ENCODE results near the gene GRXCR2. TPM values are rescaled to one million over a fixed set of nuclear protein-coding genes. Genes with fewer than 3 reads are reported as not detected.
"Not testable (repeated sequence)": the region's sequence is repeated elsewhere in the genome, so short reads cannot be mapped to it uniquely, and the experiment has no call there.

The GRXCR2 gene
- total RNA-seq, 1 donor from 2014 or later, result 3.8 TPM

GRCh38 chr5:145889611-145890010, 16.8 kb upstream of the GRXCR2 start:
- DNase-seq (no peak), ATAC-seq (no peak)
- intact Hi-C loops (cut with micrococcal nuclease), result no loop called here

- DNase-seq (no peak), ATAC-seq (peak; percentile 43)
- intact Hi-C loops (cut with micrococcal nuclease), result no loop called here
Observed at GRCh38 chr5:145887976-145888574, 15.3 kb upstream of the GRXCR2 start.

- ATAC-seq, result no peak
- intact Hi-C loops (cut with micrococcal nuclease), result no loop called here
Observed at GRCh38 chr5:145887217-145887616, 14.4 kb upstream of the GRXCR2 start.

DNA sequence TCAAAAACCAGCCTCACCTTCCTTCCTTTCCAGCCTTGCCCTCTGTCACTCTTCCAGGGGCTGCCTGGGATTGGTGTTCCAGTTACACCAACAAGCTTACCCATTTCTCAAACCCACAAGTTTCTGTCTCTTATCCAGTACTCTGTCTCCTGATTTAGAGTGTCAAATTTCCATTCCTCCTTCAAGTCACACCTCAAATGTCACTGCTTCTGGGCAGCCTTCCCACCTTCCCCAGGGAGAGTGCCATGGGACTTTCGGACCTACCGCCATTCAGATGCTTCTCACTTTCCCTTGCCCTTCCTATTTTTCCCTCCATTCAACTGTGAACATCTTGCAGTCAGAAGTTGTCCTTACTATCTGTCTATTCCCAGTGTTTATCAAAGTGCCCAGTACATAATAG, 2.0 kb upstream of the GRXCR2 start:
- DNase-seq (no peak), ATAC-seq (peak; percentile 50)
- intact Hi-C loops (cut with micrococcal nuclease), result no loop called here

More at GRCh38 chr5:145887217-145887616, 14.4 kb upstream of the GRXCR2 start:
- DNase-seq, result no peak

DNA sequence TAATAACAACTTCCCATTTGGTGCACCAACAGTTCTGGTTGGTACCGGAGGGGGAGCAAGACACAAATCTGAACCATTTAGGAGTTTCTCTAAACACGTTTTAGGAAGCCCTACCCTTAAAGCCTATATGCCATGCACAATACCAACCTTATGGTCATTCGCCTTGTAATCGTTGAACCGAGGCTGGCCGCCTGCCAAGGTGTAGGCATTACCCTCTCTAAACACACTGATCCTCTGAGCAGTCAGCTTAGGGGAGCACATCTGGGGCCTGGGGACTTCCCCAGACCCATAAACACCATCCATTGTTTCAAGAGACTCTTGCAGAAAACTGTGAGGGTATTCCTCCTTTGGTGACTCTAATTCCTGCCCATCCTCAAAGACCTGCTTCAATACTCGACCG, 328 bp downstream of the GRXCR2 start:
- ATAC-seq (no peak), DNase-seq (no peak)
- intact Hi-C loops (cut with micrococcal nuclease), result no loop called here

- no peak for ATAC-seq
- intact Hi-C loops (cut with micrococcal nuclease), result no loop called here
- no peak for DNase-seq
Observed at GRCh38 chr5:145869753-145870152, 3.1 kb downstream of the GRXCR2 start.

GRCh38 chr5:145867806-145868205, 5.0 kb downstream of the GRXCR2 start:
- intact Hi-C loops (cut with micrococcal nuclease), result no loop called here
- ATAC-seq (no peak), DNase-seq (no peak)

GRCh38 chr5:145864432-145864831, 8.4 kb downstream of the GRXCR2 start:
- intact Hi-C loops (cut with micrococcal nuclease), result not testable (repeated sequence)

GRCh38 chr5:145863003-145863402, 9.8 kb downstream of the GRXCR2 start:
- DNase-seq (no peak), ATAC-seq (no peak)
- intact Hi-C loops (cut with micrococcal nuclease), result no loop called here

More at GRCh38 chr5:145864432-145864831, 8.4 kb downstream of the GRXCR2 start:
- DNase-seq, ATAC-seq: not testable (repeated sequence)

GRCh38 chr5:145859897-145860296, 12.9 kb downstream of the GRXCR2 start:
- intact Hi-C loops (cut with micrococcal nuclease), result no loop called here
- no peak for ATAC-seq
- DNase-seq, result no peak

GRCh38 chr5:145859453-145859852, 13.4 kb downstream of the GRXCR2 start:
- ATAC-seq (no peak), DNase-seq (no peak)
- intact Hi-C loops (cut with micrococcal nuclease), result no loop called here

DNA sequence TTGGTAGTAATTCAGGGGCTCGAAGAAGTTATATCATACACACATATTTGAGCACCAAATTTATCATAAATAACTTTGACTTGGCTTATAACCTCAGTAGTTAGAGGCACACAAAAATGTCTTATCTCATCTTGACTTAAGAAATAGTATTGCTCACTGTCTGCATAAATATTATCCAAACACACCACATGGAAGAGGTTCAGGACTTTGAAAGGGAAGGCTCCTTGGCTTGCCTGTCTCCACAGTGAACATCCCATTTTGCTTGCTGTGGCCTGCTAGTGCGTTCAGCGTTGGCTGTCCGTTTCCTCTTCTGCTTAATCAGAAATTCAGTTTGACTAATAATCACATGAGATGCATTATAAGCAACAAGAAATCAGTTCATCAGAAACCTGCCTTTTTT, 13.9 kb downstream of the GRXCR2 start:
- intact Hi-C loops (cut with micrococcal nuclease), result no loop called here
- DNase-seq (no peak), ATAC-seq (no peak)

DNA sequence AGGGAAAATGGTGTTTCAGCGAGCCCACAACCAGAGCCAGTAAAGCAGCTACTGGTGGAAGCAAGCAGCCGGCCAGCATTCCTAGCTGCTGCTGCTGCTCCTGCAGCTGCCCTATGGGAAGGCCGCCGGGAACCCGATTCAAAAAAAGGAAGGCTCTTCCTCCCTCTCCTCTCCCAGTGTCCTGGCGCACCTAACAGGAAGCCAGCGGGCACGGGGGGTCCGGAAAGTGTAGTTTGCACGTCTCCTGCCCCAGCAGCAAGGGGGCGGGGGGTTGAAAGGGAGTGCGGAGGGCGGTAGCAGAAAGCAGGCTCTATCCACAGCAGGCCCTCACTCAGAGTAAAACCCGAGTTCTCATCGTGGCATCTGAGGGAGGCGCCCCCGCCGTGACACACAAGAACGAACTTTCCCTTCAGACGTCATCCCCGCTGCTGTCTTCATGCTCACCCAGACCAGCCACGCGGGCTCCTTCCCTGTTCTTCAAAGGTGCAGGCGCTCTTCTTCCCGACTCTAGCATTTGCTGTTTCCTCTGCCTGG, 16.5 kb downstream of the GRXCR2 start:
- ATAC-seq (peak; percentile 90), DNase-seq (peak; percentile 57)
- intact Hi-C loops (cut with micrococcal nuclease), result no loop called here

DNA sequence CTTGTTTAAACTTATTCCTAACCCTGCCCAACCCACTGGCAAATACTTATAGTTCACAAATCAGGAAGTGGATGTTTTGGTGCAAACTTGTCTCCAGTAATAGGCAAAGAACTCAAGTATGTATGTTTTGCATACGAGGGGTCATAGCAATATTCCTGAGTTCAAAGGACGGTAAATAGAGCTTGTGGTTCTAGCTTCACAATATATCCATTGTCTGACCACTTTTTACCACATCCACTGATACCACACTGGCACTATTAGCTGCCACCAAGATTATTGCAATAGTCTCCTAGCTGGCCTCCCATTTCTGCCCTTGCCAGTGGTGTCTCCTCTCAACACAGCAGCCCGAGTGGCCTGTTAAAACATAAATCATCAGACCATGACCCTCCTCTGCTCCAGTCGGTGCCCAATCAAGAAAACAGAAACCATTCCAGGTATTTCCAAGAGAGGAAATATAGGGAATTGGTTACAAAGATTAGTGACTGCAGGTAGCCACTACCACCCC, 17.0 kb downstream of the GRXCR2 start:
- intact Hi-C loops (cut with micrococcal nuclease), result no loop called here
- ATAC-seq (peak; percentile 30), DNase-seq (no peak)

DNA sequence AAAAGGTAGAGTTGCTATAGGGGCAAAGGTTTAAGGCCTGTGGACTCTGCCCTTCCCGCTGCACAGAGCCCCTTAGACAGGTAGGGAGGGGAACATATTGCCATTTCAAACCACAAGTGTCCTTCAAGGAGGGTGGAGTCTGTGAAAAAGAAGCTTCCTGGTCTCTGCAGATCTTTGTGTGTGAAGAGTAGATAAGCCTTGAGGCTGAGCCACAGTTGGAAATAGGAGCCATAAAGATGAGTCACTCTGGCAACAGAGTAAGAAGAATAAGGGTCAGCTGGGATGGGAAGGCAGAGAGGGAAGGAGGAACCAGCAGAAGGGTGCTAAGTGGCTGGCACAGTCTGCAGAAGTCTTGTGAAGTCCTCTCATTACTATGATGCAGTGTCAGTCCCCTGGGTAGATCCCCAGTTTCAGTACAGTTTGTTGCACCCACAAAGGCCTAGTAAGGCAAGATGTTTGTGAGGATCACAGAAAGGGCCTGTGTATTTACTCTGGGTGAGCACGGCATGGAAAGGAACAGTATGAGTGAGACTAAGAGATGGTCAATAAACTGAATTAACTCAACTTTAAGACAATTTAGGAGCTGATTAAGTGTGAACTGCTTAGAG, 18.1 kb downstream of the GRXCR2 start:
- intact Hi-C loops (cut with micrococcal nuclease), result no loop called here
- peak; percentile 9 for ATAC-seq
- no peak for DNase-seq

DNA sequence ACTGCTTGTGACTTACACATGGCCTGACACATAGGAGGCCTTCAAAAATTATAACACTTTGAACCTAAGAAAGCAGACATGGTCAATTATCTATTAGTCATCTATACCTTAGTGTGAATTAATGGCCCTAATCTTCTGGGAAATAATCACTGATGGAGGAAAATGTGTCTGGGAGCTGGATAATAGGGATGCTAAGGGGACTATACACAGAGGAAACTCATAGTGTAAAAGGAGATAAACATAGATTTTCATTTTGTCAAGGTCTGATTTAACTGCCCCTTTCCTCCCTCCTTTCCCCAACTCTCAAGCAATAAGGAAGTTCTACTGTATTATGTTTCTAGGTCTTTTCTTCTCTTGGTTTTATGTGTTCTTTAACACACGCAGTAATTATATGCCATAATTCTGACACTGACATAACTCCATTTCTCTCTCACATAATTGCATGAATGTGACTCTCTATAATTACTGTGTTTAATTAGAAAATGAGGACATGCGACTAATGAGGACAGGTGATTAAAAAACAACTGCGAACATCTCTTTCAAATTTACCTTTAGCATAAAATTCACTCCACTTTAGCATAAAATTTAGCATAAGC, 18.9 kb downstream of the GRXCR2 start:
- intact Hi-C loops (cut with micrococcal nuclease), result no loop called here
- DNase-seq (no peak), ATAC-seq (no peak)

DNA sequence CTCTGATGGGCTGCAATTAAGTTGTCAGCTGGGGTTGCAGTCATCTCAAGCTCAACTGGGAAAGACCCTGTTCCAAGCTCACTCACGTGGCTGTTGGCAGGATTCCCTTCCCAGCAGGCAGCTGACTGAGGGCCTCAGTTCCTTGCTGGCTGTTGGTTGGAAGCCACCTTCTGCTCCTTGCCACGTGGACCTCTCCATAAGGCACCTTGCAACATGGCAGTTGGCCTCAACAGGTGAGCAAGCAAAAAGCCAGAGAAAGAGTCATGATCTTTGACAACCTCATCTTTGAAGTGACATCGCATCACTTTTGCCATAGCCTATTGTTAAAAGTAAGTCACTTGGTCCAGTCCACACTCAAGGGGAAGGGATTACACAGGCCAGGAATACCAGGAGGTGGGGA, 19.8 kb downstream of the GRXCR2 start:
- intact Hi-C loops (cut with micrococcal nuclease), result no loop called here
- DNase-seq (no peak), ATAC-seq (no peak)

GRCh38 chr5:145848854-145849253, 24.0 kb downstream of the GRXCR2 start:
- intact Hi-C loops (cut with micrococcal nuclease), result no loop called here
- no peak for ATAC-seq
- no peak for DNase-seq

DNA sequence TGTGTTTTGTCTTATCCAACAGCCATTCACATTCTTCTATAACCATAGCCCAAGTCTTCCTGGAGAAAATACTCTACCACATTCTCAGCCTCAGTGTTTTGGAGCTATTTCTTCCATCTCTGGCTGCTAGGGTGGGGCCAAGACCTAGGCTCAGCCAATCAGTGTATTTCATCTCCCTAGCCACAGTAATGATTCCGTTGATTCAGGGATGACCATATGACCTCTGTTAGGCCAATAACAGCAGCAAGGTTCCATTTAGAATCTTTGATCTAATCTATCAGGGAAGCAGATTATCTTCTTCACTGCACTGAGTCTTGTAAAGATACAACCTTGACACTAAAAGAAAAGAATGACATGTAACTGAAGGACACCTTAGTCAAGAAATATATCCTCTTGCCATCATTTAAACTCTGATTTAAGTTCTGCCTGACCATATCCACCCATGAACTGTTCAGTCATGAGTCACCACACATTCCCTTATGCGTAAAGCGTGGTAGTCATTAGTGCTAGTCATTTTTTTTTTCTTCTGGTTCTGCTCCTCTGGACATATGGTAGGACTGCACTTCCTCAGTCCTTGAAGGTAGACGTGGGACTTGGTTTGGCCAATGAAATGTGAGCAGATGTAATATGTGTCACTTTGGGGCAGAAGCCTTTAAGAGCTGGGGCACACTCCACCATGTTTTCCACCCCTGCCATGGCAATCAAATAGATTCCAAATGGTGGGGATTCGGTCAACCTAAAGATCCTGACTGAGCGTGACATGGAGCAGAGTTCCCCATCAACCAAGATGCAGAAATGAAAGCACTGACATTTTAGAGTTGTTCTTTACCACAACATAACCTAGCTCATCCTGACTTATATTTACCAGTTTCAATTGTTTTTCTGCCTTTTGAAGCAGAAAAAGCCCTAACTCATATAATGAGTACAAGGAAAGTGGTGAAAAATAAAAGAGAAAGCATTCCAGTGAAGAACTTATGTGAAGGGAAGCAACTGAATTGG, 25.0 kb downstream of the GRXCR2 start:
- ATAC-seq (no peak), DNase-seq (no peak)
- intact Hi-C loops (cut with micrococcal nuclease), result no loop called here
